HG02840 (cell line): Measurements from ENCODE around the gene SPA17.
A peak's percentile ranks its signal among the peaks of the same experiment; 100 is the strongest.

Experiments used
- ATAC-seq: cut with Tn5 transposase; IDR thresholded peaks from one replicate; pipeline ENCODE4 v1.9.1; 2021; ENCODE audit warnings: mild to moderate bottlenecking, moderate library complexity, moderate number of reproducible peaks; ENCODE audit not compliant: unreplicated experiment, low FRiP score

SPA17 gene

DNA sequence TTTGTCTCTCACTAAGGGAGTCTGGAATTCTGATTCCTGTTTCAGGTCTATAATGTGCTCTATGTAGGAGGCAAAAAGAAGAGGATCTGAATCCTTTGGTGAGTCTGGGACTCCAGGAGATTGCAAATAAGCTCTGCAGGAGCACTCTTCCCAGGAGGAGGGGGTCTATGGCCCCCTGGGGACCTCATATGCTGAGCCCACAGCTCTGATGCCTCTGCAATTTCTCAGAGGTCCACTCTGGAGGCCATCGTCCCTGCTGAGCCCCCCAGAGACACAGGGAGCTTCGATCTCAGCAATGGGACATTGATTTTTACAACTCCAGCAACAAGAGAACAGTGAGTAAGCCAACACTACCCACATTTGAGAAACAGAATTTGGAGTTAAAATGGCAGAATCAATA, 45.8 kb downstream of the SPA17 start:
- no peak for ATAC-seq

DNA sequence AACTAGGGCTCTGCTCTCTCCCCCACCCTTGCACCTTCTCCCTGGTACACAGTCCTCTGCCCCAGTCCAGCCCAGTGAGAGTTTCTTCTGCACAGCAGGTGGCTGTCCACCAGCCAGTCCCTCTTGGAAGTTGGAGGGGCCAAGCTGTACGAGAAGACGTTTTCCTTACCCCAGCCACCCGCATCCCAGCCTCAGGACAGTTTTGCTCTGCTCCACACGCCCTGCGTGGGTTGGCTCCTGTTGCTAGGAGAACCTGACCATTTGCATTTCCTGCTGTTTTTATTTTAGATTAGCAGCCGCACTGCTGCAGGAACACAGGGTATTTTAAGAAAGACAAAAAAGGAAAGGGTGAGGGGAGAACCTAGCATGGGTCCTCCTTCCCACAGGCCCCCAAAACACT, 48.5 kb downstream of the SPA17 start:
- ATAC-seq: no peak

DNA sequence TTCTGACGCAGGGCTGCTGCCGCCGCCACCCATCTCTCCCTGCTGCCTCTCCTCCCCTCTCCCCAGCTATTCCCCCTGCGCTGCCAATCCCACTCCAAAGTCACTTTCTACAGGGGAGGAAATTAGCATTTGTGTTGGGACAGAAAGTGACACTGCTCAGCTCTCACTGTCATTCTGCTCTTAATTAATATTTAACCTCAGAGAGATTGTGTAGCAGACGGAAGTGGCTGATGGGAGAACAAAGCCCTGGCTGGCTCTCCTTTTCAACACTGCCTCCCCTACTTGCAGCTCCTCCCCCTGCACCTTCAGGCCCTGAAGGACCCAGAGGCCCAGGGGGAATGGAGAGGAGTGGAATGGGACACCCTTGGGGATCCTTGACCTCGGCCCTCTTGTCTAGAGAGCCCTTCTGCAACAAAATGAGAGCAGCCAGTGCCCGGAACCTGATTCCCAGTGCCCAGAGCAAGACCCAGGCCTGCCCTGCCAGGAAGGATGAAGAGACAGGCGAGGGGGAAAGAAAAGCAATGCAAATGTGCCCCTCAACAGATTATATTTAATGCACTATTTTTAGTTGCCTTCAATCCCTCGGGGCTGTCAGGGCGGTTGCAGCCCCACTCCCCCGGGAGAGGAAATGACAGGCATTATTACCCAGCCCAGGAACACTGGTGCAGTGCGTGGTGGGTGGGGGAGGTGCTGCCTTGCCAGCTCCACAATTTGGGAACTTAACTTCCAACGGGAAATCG, 51.4 kb downstream of the SPA17 start:
- ATAC-seq: peak; percentile 81

DNA sequence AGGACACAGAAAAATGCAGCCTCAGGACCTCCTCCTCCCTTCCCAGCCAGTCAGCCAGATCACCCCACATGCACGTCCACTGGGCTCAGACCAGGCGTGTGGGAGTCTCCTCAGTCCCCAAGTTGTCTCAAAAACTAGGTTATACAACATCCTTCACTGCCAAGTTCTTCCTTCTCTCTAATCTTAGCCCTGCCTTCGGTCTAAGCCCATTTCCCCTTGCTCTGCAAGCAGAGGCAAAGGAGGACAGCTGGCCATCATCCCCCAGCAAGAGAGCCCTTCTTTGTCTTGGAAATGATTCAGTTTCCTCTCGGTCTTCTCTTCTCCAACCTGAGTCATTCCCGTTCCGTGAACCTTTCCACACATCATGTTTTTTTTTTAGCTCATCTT, 52.0 kb downstream of the SPA17 start:
- ATAC-seq: peak; percentile 17

DNA sequence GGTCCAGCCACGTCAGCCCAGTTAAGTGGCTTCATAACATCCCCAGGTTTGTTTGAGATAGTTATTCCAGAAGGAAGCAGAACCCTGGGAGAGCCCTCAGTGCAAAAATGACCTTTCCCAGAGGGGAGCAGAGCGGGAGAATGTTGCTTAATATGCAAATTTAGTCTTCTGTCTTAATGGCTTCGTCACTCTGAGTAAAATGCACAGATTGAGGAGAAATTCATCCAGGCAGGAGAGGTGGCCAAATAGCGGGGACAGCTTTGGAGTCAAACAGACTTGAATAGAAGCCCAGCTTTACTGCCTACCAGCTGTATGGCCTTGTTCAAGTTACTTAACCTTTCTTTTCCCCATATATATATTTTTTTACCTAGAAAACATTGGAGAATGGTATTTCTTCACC, 53.8 kb downstream of the SPA17 start:
- no peak for ATAC-seq

DNA sequence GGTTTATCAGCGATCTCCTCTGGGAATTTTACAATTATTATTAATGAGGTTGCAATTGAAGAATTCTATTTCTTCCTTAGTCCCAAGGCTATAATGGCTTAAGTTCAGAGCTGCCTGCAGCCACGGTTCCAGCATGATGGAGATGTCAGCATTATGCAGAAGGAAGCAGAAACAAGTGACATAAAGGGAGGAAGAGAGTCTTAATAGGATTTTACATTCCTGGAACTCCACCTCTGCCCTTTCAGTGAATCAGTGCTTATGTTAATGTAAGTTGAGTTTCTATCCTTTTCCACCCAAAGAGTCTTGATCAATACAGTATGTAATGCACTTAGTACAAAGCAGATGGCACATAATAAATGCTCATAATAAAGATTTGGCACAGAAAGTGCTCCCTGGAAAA, 54.4 kb downstream of the SPA17 start:
- ATAC-seq: no peak

DNA sequence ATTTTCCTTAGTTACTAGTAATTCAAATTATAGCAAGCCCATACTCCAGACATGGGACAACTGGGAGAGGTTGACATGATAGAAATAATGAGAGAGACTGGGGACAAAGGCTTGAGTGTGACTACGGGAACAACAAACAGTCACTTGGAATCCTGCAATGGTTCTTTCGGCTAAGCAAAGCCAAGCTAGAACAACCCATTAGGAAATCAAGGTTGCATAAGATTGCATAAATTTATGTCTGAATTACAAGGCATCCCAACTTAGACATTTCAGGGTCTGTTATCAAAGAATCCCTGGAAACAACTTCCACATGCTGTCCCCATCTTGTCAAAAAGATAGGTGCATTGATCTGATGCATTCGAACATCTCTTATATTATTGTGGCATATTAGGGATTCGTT, 55.9 kb downstream of the SPA17 start:
- no peak for ATAC-seq

DNA sequence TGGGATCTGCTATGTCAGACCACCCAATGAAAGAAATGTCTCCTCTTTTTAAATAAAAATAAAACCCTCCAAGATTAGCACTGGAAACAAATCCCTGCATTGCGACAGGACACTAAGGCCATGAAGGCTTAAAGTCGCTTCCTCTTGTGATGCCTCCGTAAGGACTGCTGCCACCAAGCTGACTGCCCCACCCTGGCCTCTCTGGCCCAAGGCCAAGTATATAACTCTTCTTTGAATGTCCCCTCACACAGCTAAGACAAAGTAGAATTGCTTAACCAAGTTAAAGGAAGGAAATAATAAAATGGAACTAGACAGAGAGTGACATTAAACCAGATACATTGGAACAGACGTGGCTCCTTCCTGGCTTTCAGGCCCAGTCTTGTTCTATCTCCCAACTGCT, 58.5 kb downstream of the SPA17 start:
- no peak for ATAC-seq

DNA sequence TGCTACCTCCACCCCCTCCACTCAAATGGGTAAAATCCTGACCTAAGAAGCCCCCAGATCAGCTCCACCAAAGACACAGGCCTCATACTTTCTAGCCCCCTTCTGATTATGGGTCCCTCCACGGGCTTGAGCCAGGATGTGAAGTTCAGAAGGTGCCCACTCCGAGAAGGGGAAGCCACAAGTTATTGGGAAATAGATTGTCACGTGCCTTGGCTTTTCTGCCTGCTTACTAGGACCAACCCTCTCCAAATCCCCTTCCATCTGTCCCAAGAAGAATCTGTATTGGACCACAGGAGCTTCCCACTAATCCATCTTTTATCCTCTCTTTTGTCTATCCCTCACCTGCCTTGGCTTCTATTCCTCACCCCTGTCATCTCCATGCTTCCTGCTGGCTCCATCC, 63.0 kb downstream of the SPA17 start:
- ATAC-seq: no peak

DNA sequence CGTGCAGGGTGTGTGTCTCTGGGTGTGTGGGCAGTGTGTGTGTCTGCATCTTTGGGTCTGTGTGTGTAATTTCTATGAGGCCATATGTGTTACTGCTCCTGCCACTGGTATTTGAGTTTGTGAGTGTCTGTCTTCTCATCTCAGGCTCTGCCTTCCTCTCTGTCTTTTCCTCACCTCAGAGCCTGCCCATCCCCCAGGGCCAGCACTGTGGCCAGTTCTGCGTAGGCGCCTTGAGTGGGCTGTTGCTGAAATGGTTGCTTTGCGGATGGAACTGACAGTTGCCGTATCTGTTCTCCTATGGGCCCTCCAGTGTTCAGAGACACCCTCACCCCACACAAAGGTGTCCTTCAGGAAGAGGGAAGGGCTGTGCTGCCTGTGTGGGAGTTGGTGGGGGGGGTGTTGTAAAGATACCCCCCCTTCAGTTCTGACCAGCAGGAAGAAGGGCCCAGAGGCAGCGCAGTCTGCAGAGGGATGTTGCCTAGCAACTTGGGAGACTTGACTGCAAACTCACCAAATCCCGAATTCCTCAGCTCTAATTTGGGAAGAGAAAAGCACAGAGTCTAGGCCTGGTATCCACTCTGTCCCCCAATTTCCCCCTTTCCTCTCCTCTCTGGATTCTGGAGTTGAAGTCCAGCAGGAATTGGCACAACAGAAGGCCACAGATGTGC, 64.1 kb downstream of the SPA17 start:
- ATAC-seq: no peak

DNA sequence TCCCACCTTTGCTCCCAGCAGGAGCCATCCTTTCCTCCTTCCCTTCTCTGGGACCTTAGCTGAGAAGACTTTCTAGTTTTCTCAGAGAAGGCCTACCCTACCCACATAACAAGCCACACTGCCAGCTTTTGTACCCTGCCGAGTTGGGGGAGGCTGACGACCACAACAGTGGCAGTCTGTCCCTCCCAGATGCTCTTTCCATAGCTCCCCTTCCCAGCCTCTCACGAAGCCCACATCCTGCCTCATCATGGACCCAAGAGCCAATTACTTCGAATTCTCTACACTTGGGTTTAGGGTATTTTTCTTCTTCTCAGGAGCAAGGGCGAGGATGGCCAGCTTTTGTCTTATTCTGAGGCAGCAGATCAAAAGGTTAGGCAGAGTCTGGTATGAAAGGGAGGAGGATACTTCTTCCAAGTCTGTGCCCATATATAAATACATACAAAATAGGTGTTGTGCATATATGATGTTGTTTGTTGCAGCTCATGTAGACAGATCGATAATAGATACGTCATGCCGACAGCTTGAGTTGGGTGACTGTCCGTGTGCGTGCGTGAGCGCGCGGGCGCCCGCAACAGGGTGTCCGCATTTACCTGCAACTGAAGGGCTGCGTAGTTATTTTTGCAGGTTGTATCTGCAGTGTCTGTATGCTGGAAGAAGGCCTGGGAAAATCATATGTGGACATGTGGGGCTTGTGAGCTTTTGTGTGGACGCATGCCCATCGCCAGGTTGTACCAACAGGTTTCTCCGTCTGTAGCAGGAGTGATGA, 65.2 kb downstream of the SPA17 start:
- ATAC-seq: no peak

DNA sequence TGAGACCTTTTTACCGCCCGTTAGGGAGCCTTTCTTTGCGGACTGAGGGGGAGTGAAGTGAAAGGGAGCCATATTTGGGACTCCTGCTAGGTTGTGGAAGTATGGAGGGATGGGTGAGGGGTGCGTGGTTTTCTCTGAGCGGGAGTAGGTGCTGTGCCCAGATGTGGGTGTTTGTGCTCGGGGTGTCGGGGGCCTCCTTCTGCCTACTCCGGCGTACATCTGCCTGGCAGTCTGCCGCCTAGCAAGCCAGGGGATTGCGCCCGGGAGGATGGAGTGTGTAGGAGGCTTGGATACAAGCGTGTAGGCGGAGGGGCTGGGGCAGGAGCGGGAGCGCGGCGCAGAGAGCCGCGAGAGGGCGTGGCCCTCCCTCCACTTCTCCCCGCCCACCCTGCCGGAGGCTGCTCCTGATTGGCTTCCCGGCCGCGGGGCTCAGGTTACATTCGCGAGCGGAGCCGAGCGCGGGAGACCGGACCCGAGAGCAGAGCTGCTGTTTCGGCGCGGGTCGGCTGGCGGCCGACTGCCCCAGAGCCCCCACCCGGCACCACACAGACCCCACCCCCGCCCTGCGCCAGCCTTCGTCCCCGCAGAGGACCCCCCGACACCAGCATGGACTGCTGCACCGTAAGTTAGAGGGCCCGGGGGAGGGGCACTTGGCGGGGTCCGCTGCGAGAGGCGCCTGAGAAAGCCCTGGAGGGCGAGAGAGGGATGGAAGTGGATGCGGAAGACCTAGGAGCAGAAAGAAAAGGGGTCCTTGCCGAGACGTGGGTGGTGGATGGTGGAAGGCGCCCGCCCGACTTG, 66.0 kb downstream of the SPA17 start, which contains the start of gene NRGN:
Gene NRGN (plus strand): TSS at position 464 of the 798 bp plus-strand sequence. CDS start 143 bp downstream, at position 607.
- ATAC-seq: peak; percentile 95

DNA sequence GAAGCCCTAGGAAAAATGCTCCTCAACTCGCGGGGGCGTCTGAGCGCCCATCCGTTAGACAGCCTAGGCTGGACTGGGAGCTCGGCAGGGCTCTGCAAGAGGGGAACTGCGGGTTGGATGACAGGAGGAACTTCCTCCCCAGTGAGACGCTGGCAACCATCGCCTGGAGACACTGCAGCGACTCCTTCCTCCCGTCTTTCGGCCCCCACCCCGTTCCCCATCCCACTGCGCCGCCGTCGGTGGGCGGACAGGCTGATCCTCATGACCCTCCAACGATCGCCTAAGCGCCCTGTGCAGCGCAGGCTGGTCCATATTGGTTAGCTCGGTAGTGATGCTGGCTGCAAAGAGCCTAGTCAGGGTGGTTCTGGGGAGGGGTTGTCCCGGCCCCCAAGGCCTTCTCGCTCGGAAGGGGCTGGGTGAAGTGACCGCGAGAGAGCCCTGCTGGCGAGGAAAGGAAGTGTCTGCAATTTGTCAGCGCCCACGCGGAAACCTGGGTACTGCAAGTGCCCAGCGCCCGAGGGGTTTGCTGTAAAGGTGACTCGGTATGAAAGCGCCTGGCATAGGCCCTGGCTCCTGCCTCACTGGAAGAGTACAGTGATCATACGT, 66.7 kb downstream of the SPA17 start:
- ATAC-seq: peak; percentile 40

DNA sequence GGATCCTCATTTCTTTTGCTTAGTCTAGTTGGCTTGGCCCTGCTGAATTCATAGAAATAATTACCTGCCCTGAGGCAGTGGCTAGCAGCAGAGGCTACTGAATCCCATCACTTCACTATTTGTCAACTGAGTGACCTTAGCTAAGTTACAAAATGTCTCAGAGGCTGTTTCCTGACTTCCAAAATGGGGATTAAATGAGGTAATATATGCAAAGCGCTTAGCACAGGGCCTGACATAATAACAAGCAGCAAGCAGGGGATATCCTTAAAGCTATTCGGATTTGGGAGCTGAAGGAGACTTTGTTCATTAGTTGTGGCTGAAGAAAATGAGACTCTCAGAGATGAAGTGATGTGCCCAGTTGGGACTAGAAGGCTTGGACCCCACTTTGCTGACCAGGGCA, 68.9 kb downstream of the SPA17 start:
- ATAC-seq: no peak

DNA sequence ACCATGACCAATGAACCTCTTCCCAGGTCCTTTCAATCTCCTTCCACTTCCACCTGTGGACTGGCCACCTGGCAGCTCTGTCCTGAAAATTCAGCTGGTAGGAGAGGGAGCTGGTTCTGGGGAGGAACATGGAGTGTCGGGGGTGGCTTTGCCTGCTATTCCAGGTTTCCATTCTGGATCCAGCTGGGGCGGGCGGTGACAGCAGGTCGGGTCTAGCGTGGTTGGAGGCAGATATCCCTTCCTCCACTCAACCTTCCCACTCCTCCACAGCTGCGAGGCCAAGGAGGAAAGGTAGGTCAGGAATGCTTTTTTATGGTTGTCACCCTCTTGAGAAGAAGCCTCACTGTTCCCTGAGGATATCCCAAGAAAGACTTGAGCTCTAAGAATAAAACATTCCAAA, 69.3 kb downstream of the SPA17 start:
- no peak for ATAC-seq

DNA sequence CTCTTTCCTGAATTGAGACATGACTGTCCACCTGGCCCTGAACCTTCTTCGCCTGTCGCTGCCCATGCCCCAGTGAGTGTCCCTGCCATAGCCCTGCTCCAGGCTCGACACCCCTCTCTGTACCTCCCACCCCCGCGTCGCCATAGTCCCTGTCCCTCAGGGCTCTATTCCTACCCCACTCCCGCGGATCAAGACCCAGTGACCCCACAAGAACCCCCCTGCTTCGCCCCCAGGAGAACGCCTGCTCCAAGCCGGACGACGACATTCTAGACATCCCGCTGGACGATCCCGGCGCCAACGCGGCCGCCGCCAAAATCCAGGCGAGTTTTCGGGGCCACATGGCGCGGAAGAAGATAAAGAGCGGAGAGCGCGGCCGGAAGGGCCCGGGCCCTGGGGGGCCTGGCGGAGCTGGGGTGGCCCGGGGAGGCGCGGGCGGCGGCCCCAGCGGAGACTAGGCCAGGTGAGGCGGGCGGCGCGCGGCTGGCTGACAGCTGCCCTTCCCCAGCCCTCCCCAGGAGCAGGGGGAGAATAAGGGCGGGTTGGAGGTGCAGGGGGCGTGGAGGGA, 71.6 kb downstream of the SPA17 start:
- ATAC-seq: no peak

DNA sequence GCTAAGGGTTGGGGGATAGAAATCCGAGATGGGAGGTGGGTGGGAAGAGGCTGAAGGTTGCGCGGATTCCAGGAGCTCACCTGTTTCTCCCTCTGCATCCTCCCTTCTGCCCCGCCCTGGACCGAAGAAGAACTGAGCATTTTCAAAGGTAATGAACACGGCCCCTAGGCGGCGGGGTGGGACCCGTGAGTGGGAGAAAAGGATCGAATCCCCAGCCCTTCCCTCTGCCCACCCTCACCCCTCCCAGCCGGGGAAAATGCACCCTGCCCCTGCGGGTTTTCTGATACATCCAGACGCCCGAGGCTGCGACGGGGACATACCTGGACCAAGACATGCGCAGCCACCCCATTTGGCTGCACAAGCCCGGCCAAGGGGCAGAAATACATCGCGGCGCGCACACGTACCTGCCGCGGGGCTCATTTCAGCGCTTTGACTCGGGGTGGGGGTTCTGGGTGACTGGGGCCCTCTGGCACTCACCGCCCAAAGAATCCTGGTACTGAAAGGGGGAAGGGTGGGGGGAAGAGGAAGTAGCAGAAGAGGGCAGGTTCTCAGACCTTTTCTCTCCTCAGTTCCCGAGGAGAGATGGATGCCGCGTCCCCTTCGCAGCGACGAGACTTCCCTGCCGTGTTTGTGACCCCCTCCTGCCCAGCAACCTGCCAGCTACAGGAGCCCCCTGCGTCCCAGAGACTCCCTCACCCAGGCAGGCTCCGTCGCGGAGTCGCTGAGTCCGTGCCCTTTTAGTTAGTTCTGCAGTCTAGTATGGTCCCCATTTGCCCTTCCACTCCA, 72.3 kb downstream of the SPA17 start:
- ATAC-seq: peak; percentile 16

DNA sequence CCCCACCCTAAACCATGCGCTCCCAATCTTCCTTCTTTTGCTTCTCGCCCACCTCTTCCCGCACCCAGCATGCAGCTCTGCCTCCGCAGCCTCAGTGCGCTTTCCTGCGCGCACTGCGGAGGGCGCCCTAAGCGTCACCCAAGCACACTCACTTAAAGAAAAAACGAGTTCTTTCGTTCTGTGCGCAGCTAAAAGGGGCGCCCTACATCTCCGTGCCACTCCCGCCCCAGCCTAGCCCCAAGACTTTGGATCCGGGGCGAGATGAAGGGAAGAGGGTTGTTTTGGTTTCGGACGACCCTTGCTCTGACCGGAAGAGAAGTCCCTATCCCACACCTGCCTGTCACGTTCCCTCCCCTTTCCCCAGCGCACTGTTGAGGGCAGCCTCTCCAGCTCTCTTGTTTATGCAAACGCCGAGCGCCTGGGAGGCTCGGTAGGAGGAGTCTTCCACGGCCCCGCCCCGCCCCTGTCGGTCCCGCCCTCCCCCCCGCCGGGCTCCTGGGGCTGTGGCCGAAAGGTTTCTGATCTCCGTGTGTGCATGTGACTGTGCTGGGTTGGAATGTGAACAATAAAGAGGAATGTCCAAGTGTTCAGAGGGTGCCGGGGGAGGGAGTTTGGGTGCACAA, 73.0 kb downstream of the SPA17 start:
- peak; percentile 86 for ATAC-seq
